T-helper 2 cell treated with Interferon-gamma antibody and Interleukin-4, amounts not matched to agents 100 ng/mL and 5 ng/mL, for 36 hours (primary cell): ENCODE measurements around the gene MAGI2. TPM values are rescaled to one million over a fixed set of nuclear protein-coding genes. Genes with fewer than 3 reads are reported as not detected.

Experiments
- intact Hi-C: fragments of 100-400 bp; cut with micrococcal nuclease; formaldehyde crosslinking; loops from one replicate; pipeline ENCODE4 v1.15.1; 2023
- total RNA-seq: library from RNA; stranded (reverse); gene quantifications from 2 replicates; pipeline ENCODE4 v1.2.3, GENCODE V29; 2022

Gene MAGI2
- total RNA-seq, 1 donor from 2014 or later: not detected

DNA sequence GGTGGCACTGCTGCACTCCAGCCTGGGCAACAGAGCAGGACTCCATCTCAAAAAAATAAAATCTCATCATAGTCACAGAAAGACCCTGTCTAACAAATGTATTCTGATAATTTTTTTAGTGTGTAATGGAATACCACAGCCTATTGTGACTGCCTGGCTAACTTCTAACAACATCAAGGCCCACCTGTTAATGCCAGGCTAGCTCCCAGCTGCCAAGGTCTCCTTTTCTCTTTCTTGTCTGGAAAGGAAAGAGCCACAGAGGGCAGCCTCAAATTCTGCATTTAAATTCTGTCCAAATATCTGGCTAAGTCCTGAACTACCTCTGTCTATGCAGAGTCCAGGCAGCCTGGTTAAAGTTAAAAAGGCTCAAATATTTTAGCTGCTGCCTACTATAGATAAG, 700.9 kb downstream of the MAGI2 start:
- intact Hi-C loops: no loop called here

GRCh38 chr7:78751253-78751652, 702.2 kb downstream of the MAGI2 start:
- intact Hi-C loops: no loop called here

GRCh38 chr7:78749052-78749746, 704.3 kb downstream of the MAGI2 start:
- intact Hi-C loops: no loop called here

GRCh38 chr7:78747592-78747991, 705.9 kb downstream of the MAGI2 start:
- intact Hi-C loops: no loop called here

DNA sequence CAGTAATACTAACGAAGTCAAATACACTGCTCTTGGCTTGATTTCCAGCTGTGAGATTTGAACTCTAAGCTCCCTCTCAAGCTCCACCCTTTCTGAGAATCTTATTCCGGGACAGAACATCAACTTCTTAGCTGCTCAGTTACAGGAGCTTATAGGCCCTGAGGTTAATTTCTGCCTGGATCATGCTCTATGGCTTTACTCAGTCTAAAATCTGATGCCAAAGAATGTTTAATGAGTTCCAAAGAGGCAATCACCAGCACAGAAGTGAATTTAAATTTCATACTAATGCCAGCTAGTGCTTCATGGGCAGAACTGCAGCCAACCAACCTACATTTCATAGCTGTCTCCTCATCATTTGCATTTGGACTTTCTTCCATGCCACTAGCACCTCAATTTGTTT, 707.2 kb downstream of the MAGI2 start:
- intact Hi-C loops: no loop called here

- intact Hi-C loops: no loop called here
These were observed 710.8 kb downstream of the MAGI2 start for GRCh38 chr7:78742694-78743093.

GRCh38 chr7:78736548-78736947, 716.9 kb downstream of the MAGI2 start:
- intact Hi-C loops: no loop called here

DNA sequence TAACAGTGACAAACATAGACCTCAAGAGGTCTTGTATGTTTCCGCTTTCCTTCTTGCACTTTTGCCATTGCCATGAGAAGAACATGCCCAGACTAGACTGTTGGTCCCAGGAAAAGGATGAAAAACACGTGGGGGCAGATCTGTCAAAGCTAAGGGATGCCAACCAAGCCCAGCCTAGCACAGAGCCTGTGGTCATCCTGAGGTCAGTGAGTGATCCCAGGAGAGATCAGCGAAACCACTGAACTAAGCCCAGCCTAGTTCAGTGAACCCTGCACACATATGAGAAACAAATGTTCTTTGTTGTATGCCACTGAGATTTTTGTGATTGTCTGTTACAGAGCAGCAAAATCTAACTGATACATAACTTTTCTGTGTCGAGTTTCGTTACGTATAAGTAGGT, 718.8 kb downstream of the MAGI2 start:
- intact Hi-C loops: no loop called here

DNA sequence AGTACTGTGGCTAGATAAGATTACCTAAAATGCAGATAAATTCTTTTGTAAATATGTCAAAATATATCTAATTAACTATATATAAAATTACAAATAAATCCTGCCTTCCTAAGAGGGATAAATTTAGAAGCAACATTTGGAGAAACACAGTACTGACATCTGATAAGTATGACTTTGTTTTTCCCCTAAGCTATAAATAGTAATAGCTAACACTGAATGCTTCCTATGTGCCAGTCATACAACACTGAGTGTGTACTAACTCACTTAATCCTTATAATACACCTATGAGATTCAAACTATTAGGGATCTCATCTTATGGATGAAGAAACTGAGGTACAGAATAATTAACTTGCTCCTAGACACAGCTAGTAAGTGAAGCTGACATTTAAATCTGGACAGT, 733.4 kb downstream of the MAGI2 start:
- intact Hi-C loops: no loop called here

- intact Hi-C loops: no loop called here
These were observed 735.3 kb downstream of the MAGI2 start for GRCh38 chr7:78718212-78718611.

DNA sequence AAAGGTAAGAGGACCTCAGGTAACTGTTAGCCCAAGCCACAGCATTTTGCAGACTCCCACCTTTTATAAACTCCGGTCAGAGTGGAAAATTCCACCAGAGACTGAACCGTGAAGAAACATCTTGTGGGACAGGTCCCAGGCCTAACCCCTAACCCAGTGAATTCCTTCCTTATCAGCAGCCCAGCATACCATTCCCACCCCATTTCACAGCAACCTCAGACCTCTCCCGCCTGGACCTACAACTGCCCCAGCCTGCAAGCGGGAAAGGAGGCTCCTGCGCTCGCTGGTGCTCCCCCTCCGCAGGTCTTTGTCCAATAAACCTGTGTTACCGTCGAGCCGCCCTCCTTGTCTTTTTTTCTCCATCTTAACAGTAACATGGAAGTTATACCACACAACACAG, 736.6 kb downstream of the MAGI2 start:
- intact Hi-C loops: no loop called here

DNA sequence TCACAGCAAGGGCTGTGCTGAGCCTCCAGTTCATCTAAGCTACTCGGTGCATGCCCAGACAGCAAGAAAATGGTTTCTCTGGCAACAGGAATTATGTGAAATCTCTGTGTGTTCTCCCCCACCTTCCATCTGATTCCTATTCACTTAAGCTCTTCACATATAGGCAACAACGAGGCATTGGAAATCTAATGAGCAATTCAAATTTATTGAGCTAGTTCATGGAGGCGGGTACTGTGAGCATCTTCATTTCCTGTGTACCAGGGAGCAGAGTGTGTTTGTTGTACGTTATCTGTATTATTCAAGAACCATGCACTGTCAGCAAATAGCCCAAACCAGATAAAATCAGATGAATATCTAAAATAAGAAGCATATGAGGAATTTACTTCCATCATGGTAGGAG, 739.1 kb downstream of the MAGI2 start:
- intact Hi-C loops: no loop called here

DNA sequence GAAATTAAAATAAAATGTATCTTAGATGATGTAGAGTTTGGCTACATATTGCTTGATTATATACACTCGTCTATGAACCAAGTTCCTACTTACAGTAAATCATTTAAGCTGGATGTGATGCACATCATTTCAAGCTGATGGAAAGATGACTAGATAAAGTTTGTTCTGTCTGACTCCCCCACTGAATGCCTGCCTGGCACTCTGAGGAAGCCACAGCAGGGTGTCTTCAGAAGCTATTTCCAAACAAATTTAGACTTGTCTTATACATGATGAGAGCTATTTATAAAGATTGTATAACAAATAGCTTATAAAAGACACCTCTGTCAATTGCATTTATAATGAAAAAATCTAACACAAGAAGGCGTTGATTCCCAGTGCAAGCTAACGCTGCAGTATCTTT, 741.4 kb downstream of the MAGI2 start:
- intact Hi-C loops: no loop called here

DNA sequence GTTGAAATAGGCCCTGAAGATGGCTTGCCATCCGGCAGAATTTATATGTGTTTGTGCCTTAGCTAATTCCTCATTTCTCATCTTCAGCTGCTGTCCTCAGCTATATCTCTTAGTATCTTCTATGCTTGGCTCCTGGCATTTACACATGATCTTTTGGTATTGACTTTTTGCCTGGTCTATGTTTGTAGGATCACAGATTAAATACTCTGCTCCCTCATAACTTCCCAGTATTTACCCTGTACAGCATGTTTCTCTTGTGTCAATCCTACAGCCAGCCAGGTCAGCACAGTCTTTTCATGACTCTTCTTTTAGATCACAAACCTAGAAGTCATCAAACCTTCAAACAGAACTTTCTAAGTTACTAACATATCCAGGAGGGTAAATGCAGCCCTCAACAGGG, 743.8 kb downstream of the MAGI2 start:
- intact Hi-C loops: no loop called here

DNA sequence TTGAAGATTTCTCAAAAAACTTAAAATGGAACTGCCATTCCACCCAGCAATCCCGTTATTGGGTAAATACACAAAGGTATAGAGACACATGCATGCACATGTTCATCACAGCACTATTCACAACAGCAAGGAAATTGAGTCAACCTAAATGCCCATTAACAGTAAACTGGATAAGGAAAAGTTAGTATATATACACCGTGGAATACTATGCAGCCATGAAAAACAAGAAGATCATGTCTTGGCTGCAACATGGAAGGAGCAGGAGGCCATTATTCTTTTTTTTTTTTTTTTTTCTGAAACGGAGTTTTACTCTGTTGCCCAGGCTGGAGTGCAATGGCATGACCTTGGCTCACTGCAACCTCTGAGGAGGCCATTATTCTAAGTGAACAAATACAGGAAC, 749.0 kb downstream of the MAGI2 start:
- intact Hi-C loops: no loop called here

- intact Hi-C loops: no loop called here
These were observed 750.1 kb downstream of the MAGI2 start for GRCh38 chr7:78703391-78703790.

DNA sequence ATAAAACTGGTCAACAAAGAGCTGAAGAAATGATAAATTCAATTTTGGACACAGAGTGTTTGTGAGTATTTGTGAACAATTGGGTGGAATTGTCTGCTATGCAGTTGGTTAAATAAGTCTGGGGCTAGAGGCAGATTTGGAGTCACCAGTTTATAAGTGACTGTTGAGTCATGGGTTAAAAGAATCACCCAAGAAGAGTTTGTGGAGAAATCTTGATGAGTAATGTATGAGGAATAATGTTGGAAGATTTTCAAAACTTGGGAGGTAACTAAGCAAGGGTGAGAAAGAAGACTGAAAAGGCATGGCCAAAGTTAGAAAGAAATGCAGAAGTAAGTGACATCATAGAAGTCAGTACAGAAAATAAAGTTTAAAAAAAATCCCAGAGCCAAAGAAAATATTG, 750.7 kb downstream of the MAGI2 start:
- intact Hi-C loops: no loop called here

GRCh38 chr7:78695826-78696225, 757.6 kb downstream of the MAGI2 start:
- intact Hi-C loops: no loop called here

DNA sequence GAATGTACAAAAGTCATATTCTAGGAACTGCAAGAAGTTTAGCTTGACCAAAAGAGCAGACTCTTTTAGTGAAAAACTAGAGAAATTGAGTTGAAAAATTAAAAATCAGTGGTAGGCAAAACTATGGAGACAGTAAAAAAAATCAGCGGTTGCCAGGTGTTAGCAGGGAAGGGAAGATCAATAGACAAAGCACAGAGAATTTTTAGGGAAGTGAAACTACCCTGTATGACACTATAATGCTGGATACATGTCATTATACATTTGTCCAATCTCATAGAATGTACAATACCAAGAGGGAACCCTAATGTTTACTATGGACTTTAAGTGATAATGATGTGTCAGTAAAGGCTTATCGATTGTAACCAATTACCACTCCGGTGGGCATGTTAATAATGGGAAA, 761.9 kb downstream of the MAGI2 start:
- intact Hi-C loops: no loop called here

DNA sequence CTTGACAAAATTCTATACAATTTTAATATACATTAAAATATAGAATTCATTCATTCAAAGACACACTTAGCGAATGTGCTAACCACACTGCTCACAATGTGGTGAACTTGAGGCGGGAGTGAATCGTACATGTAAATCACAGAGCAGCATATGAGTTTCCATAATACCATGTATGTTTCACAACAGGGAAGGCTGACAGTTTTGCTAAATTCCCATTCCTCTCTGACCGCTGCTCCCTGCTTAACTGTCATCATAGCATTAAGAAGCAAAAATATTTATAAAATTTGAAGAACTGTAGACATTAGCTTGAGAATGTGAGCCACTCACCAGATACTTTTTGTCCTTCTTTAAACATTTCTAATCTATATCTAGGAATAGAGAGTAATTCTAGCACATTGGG, 763.3 kb downstream of the MAGI2 start:
- intact Hi-C loops: no loop called here

GRCh38 chr7:78688376-78688775, 765.1 kb downstream of the MAGI2 start:
- intact Hi-C loops: no loop called here

GRCh38 chr7:78686189-78686588, 767.3 kb downstream of the MAGI2 start:
- intact Hi-C loops: no loop called here

DNA sequence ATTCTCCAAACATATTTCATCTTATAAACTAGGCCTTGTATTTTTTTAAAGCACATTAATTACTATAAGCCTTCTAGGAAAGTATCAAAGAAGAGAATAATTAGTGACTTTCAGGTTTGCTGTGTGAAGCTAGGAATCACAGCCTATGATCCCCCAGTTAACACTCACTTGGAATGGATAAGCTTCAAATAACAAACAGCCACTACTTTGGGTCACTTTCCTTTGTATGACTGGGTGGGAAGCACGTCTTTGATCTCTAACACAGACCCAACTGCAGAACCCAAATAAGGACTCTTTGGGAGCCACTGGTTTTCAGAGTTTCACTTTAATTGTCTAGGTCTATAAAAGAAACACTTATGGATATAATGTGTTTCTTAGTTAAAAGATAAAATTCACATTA, 769.3 kb downstream of the MAGI2 start:
- intact Hi-C loops: no loop called here

DNA sequence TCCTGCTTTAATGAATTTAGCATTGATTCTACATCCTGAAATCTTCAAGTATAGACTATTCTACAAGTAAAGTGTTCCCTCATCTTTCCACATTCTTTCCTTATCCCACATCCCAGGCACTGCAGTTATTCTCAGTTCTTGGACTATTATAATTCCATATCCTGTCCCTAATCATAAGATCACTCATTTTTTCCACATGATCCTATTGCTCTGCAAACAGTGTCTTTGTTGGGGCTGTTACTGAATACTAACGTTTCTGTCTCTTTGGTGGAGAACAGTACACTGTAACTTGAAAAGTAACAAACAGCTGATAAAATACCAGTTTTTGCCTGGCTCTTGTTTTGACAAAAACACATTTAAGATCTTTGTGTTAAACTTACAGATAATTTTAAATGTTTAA, 769.9 kb downstream of the MAGI2 start:
- intact Hi-C loops: no loop called here
